ENCODE measurements around the gene TH.

TH gene

GRCh38 chr11:2213384-2213842 lies 41.8 kb upstream of the TH start:
- Histone ChIP-seq H3K27ac (ENCODE audit: low read depth, low read length) (no peak overlapping the region), H3K4me3 (ENCODE audit: low read length) (no peak overlapping the region), H3K36me3 (ENCODE audit: control insufficient read depth, insufficient read depth, low read length) (no peaks in the 10 kb centered on the region), H3K4me1 (ENCODE audit: control insufficient read depth, insufficient read depth, low read length) (no peaks in the 10 kb centered on the region), H3K9ac (ENCODE audit: low read length) (no peak overlapping the region), H3K27me3 (ENCODE audit: control insufficient read depth, insufficient read depth, low read length) (peaks cover 2% of the 10 kb centered on the region)

- Histone ChIP-seq H3K27me3 (ENCODE audit: control insufficient read depth, insufficient read depth, low read length) (peaks cover 2% of the 10 kb centered on the region), H3K4me3 (ENCODE audit: low read length) (no peak overlapping the region), H3K9ac (ENCODE audit: low read length) (no peak overlapping the region), H3K4me1 (ENCODE audit: control insufficient read depth, insufficient read depth, low read length) (no peaks in the 10 kb centered on the region), H3K27ac (ENCODE audit: low read depth, low read length) (no peak overlapping the region), H3K36me3 (ENCODE audit: control insufficient read depth, insufficient read depth, low read length) (no peaks in the 10 kb centered on the region)
These were observed 41.0 kb upstream of the TH start for GRCh38 chr11:2212411-2213251.

- Histone ChIP-seq H3K9ac (ENCODE audit: low read length) (no peak overlapping the region), H3K4me1 (ENCODE audit: control insufficient read depth, insufficient read depth, low read length) (no peaks in the 10 kb centered on the region), H3K27ac (ENCODE audit: low read depth, low read length) (no peak overlapping the region), H3K4me3 (ENCODE audit: low read length) (no peak overlapping the region), H3K27me3 (ENCODE audit: control insufficient read depth, insufficient read depth, low read length) (peaks cover 2% of the 10 kb centered on the region), H3K36me3 (ENCODE audit: control insufficient read depth, insufficient read depth, low read length) (no peaks in the 10 kb centered on the region)
These were observed 39.7 kb upstream of the TH start for GRCh38 chr11:2211113-2211971.

GRCh38 chr11:2210366-2211112 lies 38.9 kb upstream of the TH start:
- H3K27me3 ChIP-seq (ENCODE audit: control insufficient read depth, insufficient read depth, low read length): peaks cover 2% of the 10 kb centered on the region
- H3K4me1 ChIP-seq (ENCODE audit: control insufficient read depth, insufficient read depth, low read length): no peaks in the 10 kb centered on the region
- no peaks in the 10 kb centered on the region for H3K36me3 ChIP-seq (ENCODE audit: control insufficient read depth, insufficient read depth, low read length)
- no peak overlapping the region for H3K27ac ChIP-seq (ENCODE audit: low read depth, low read length)
- H3K4me3 ChIP-seq (ENCODE audit: low read length): no peak overlapping the region
- no peak overlapping the region for H3K9ac ChIP-seq (ENCODE audit: low read length)

DNA sequence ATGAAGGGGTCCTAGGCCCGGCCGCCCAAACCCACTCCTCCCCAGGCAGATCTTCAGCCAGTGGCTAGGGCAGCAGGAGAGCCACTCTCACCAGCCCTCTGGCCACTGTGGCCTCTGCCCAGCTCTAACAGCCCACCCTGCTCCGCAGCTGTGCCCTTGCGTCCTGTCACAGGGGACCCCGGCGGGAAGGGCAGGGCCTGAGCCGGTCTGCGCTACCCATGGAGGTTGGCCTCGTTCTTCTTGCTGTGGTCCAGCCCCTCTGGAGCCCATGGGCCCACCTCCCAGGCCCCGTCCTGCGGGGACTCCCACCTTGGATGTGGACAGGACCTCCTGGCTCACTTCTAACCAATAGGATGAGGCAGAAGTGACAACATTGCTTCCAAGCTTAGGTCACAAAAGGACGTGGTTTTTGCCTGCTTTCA lies 38.3 kb upstream of the TH start:
- Histone ChIP-seq H3K4me1 (ENCODE audit: control insufficient read depth, insufficient read depth, low read length) (no peaks in the 10 kb centered on the region), H3K27ac (ENCODE audit: low read depth, low read length) (no peak overlapping the region), H3K36me3 (ENCODE audit: control insufficient read depth, insufficient read depth, low read length) (no peaks in the 10 kb centered on the region), H3K4me3 (ENCODE audit: low read length) (no peak overlapping the region), H3K27me3 (ENCODE audit: control insufficient read depth, insufficient read depth, low read length) (peaks cover 2% of the 10 kb centered on the region), H3K9ac (ENCODE audit: low read length) (no peak overlapping the region)

- H3K36me3 ChIP-seq (ENCODE audit: control insufficient read depth, insufficient read depth, low read length): no peaks in the 10 kb centered on the region
- H3K4me3 ChIP-seq (ENCODE audit: low read length): no peak overlapping the region
These were observed 37.8 kb upstream of the TH start for GRCh38 chr11:2209370-2209801.

GRCh38 chr11:2208691-2209369 lies 37.2 kb upstream of the TH start:
- Histone ChIP-seq H3K4me3 (ENCODE audit: low read length) (no peak overlapping the region), H3K27ac (ENCODE audit: low read depth, low read length) (no peak overlapping the region), H3K9ac (ENCODE audit: low read length) (no peak overlapping the region), H3K36me3 (ENCODE audit: control insufficient read depth, insufficient read depth, low read length) (no peaks in the 10 kb centered on the region), H3K27me3 (ENCODE audit: control insufficient read depth, insufficient read depth, low read length) (peaks cover 2% of the 10 kb centered on the region), H3K4me1 (ENCODE audit: control insufficient read depth, insufficient read depth, low read length) (no peaks in the 10 kb centered on the region)

More at GRCh38 chr11:2209370-2209801, 37.8 kb upstream of the TH start:
- H3K27ac ChIP-seq (ENCODE audit: low read depth, low read length): no peak overlapping the region
- no peak overlapping the region for H3K9ac ChIP-seq (ENCODE audit: low read length)
- peaks cover 2% of the 10 kb centered on the region for H3K27me3 ChIP-seq (ENCODE audit: control insufficient read depth, insufficient read depth, low read length)
- H3K4me1 ChIP-seq (ENCODE audit: control insufficient read depth, insufficient read depth, low read length): no peaks in the 10 kb centered on the region

DNA sequence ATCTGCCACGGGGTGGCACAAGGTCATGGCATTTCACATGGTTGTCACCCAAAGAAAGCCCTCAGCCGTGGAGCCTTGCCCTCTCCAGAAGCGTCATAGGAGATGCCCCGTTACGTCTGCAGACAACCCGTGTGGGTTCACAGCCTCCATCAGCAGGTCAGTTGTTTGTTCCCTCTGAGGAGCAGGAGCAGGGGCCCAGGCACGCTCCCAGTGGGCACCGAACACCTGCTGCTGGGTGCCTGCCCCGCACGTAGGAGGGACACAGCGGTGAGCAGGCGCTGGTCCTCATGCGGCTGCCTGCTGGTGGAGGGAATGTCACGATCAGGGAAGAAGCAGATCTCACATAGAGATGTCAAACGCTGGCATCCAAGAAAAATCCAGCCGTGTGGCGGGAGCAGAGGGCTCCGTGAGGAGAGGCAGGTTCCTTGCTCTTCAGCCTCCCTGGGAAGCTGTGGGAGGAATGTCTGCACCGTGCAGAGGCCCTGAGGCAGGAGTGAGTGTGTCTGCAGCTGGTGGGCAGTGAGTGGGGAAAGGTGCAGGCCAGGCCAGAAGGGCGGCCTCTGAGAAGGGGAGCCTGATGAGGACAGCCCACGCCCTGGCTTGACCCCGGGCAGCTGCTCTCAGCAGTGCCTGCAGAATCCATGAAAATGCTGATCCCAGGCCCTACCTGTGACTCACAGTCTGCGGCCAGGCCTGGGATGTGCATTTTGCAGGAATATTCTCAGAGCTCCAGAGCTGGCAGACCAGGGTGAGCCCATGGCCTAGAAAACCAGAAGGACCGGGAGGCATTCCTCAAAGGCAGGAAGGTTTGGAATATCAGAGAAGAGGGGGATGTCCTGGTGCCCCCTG lies 36.4 kb upstream of the TH start:
- no peak overlapping the region for H3K9ac ChIP-seq (ENCODE audit: low read length)
- no peaks in the 10 kb centered on the region for H3K4me1 ChIP-seq (ENCODE audit: control insufficient read depth, insufficient read depth, low read length)
- no peaks in the 10 kb centered on the region for H3K36me3 ChIP-seq (ENCODE audit: control insufficient read depth, insufficient read depth, low read length)
- no peak overlapping the region for H3K4me3 ChIP-seq (ENCODE audit: low read length)
- no peak overlapping the region for H3K27ac ChIP-seq (ENCODE audit: low read depth, low read length)
- peaks cover 2% of the 10 kb centered on the region for H3K27me3 ChIP-seq (ENCODE audit: control insufficient read depth, insufficient read depth, low read length)

- H3K4me3 ChIP-seq (ENCODE audit: low read length): no peak overlapping the region
- no peak overlapping the region for H3K27ac ChIP-seq (ENCODE audit: low read depth, low read length)
- H3K9ac ChIP-seq (ENCODE audit: low read length): no peak overlapping the region
- H3K27me3 ChIP-seq (ENCODE audit: control insufficient read depth, insufficient read depth, low read length): peaks cover 2% of the 10 kb centered on the region
- no peaks in the 10 kb centered on the region for H3K4me1 ChIP-seq (ENCODE audit: control insufficient read depth, insufficient read depth, low read length)
- no peaks in the 10 kb centered on the region for H3K36me3 ChIP-seq (ENCODE audit: control insufficient read depth, insufficient read depth, low read length)
These were observed 35.6 kb upstream of the TH start for GRCh38 chr11:2207212-2207611.

- no peaks in the 10 kb centered on the region for H3K4me1 ChIP-seq (ENCODE audit: control insufficient read depth, insufficient read depth, low read length)
- no peaks in the 10 kb centered on the region for H3K36me3 ChIP-seq (ENCODE audit: control insufficient read depth, insufficient read depth, low read length)
- H3K4me3 ChIP-seq (ENCODE audit: low read length): no peak overlapping the region
- no peak overlapping the region for H3K27ac ChIP-seq (ENCODE audit: low read depth, low read length)
- H3K9ac ChIP-seq (ENCODE audit: low read length): no peak overlapping the region
- peaks cover 2% of the 10 kb centered on the region for H3K27me3 ChIP-seq (ENCODE audit: control insufficient read depth, insufficient read depth, low read length)
These were observed 34.5 kb upstream of the TH start for GRCh38 chr11:2205981-2206690.

Data from rectal smooth muscle tissue (tissue), 1 donor.